IMR-90 (cell line): ENCODE results near the gene STUM. TPM values are rescaled to one million over a fixed set of nuclear protein-coding genes. Genes with fewer than 3 reads are reported as not detected.

ENCODE experiments used
- ATAC-seq: fragments of 200-7000 bp; cut with Tn5 transposase; 2 replicates; pipeline ENCODE4 v1.9.1; 2020; ENCODE audit warnings: low read depth, mild to moderate bottlenecking, moderate library complexity
- BruUV-seq: library from RNA; stranded (reverse); fragments of 400-500 nt; replicated peaks from 2 replicates; lab custom pipeline; 2021; lab: Mats Ljungman, UMichigan
- CTCF ChIA-PET: fragments of 300-600 bp; formaldehyde crosslinking; extraction: SDS; loops from one replicate; lab custom pipeline; 2021; ENCODE audit warnings: antibody characterized with exemption; lab: Yijun Ruan, JAX
- POLR2A ChIA-PET: fragments of 300-600 bp; sonication (Branson Sonifier 250); formaldehyde crosslinking; loops from one replicate; lab custom pipeline; 2022; ENCODE audit warnings: antibody characterized with exemption; ENCODE audit not compliant: unreplicated experiment; lab: Charles Lee
- DNase-seq: peaks from one replicate; pipeline ENCODE4 v3.0.0; 2013
- H2AFZ ChIP-seq: replicated peaks from 2 replicates; pipeline ENCODE3; 2013; ENCODE audit warnings: low read length, mild to moderate bottlenecking; ENCODE audit not compliant: poor library complexity
- H2AK5ac ChIP-seq: 2 replicates; pipeline ENCODE4 v1.6.1; 2013; ENCODE audit warnings: low read depth, low read length, inconsistent platforms
- H2AK9ac ChIP-seq: replicated peaks from 2 replicates; pipeline ENCODE3; 2013; ENCODE audit warnings: mild to moderate bottlenecking, low read depth, low read length, moderate library complexity; ENCODE audit not compliant: poor library complexity
- H2BK120ac ChIP-seq: 2 replicates; pipeline ENCODE4 v1.6.1; 2013; ENCODE audit warnings: low read depth, low read length, inconsistent platforms
- H2BK15ac ChIP-seq: 3 replicates; pipeline ENCODE4 v1.6.1; 2013; ENCODE audit warnings: low read depth, low read length, inconsistent platforms
- H2BK20ac ChIP-seq: 2 replicates; pipeline ENCODE4 v1.6.1; 2013; ENCODE audit warnings: low read depth, mild to moderate bottlenecking, inconsistent platforms, low read length, moderate library complexity
- H2BK5ac ChIP-seq: 2 replicates; pipeline ENCODE4 v1.6.1; 2013; ENCODE audit warnings: mild to moderate bottlenecking, low read depth, low read length, inconsistent platforms; ENCODE audit not compliant: poor library complexity, severe bottlenecking
- H3K14ac ChIP-seq: replicated peaks from 2 replicates; pipeline ENCODE4 v1.6.1; 2013; ENCODE audit warnings: low read depth, low read length, inconsistent platforms
- H3K18ac ChIP-seq: 2 replicates; pipeline ENCODE4 v1.6.1; 2013; ENCODE audit warnings: low read depth, low read length, control low read depth
- H3K23ac ChIP-seq: 2 replicates; pipeline ENCODE4 v1.6.1; 2013; ENCODE audit warnings: low read depth, low read length, inconsistent platforms
- H3K27ac ChIP-seq: 2 replicates; pipeline ENCODE4 v1.5.1; 2013; ENCODE audit warnings: mild to moderate bottlenecking, control low read depth, low read length; ENCODE audit not compliant: insufficient read depth
- H3K27me3 ChIP-seq: 2 replicates; pipeline ENCODE4 v1.6.1; 2013; ENCODE audit warnings: low read length; ENCODE audit not compliant: control insufficient read depth, insufficient read depth
- H3K36me3 ChIP-seq: 2 replicates; pipeline ENCODE4 v1.6.1; 2013; ENCODE audit warnings: low read length, mixed read lengths; ENCODE audit not compliant: control insufficient read depth, insufficient read depth
- H3K4ac ChIP-seq: 2 replicates; pipeline ENCODE4 v1.6.1; 2013; ENCODE audit warnings: low read depth, low read length, inconsistent platforms
- H3K4me1 ChIP-seq: 2 replicates; pipeline ENCODE4 v1.6.1; 2013; ENCODE audit warnings: low read length, mixed read lengths; ENCODE audit not compliant: control insufficient read depth, insufficient read depth
- H3K4me2 ChIP-seq: 2 replicates; pipeline ENCODE4 v1.6.1; 2013; ENCODE audit warnings: low read depth, mild to moderate bottlenecking, control low read depth, low read length, moderate library complexity
- H3K4me3 ChIP-seq: 2 replicates; pipeline ENCODE4 v1.5.1; 2013; ENCODE audit warnings: low read depth, mild to moderate bottlenecking, control low read depth, low read length, moderate library complexity; ENCODE audit not compliant: insufficient read depth
- H3K56ac ChIP-seq: 2 replicates; pipeline ENCODE4 v1.6.1; 2013; ENCODE audit warnings: low read length, inconsistent platforms; ENCODE audit not compliant: insufficient read depth; ENCODE audit errors: extremely low read depth
- H3K79me1 ChIP-seq, 2 experiments: 2 replicates each; pipeline ENCODE4 v1.6.1; 2013; ENCODE audit warnings: low read length in 2 of 2, inconsistent platforms in 1 of 2, low read depth in 1 of 2
- H3K9ac ChIP-seq: 2 replicates; pipeline ENCODE4 v1.6.1; 2013; ENCODE audit warnings: low read depth, low read length, control low read depth
- H3K9me1 ChIP-seq: 2 replicates; pipeline ENCODE4 v1.6.1; 2013; ENCODE audit warnings: low read length, inconsistent platforms; ENCODE audit not compliant: insufficient read depth
- H3K9me3 ChIP-seq: 2 replicates; pipeline ENCODE4 v1.6.1; 2013; ENCODE audit warnings: low read length; ENCODE audit not compliant: control insufficient read depth, insufficient read depth
- H4K20me1 ChIP-seq: 2 replicates; pipeline ENCODE4 v1.6.1; 2013; ENCODE audit warnings: low read length, inconsistent platforms; ENCODE audit not compliant: insufficient read depth
- H4K5ac ChIP-seq: 2 replicates; pipeline ENCODE4 v1.6.1; 2013; ENCODE audit warnings: mild to moderate bottlenecking, low read depth, low read length, control low read depth
- H4K8ac ChIP-seq, 2 experiments: 2 replicates each; pipeline ENCODE4 v1.6.1; 2013; ENCODE audit warnings: low read depth in 2 of 2, low read length in 2 of 2, control low read depth in 1 of 2, inconsistent platforms in 1 of 2
- H4K91ac ChIP-seq: 2 replicates; pipeline ENCODE4 v1.6.1; 2013; ENCODE audit warnings: low read depth, low read length, inconsistent platforms; ENCODE audit not compliant: insufficient read depth
- CEBPB ChIP-seq: IDR thresholded peaks from 2 replicates; pipeline ENCODE4 v1.6.1; 2012; ENCODE audit warnings: low read depth, low read length, improper control_type of control experiment
- CHD1 ChIP-seq: IDR thresholded peaks from 2 replicates; pipeline ENCODE4 v1.6.1; 2012; ENCODE audit warnings: low read depth, low read length, improper control_type of control experiment
- FOS ChIP-seq: fragments of 150-350 bp; IDR thresholded peaks from 2 replicates; pipeline ENCODE4 v1.6.1; 2016; ENCODE audit warnings: low read depth, low read length
- MAFK ChIP-seq: IDR thresholded peaks from 2 replicates; pipeline ENCODE4 v1.6.1; 2012; ENCODE audit warnings: low read depth, low read length, improper control_type of control experiment
- MXI1 ChIP-seq: IDR thresholded peaks from 2 replicates; pipeline ENCODE4 v1.6.1; 2012; ENCODE audit warnings: low read depth, mild to moderate bottlenecking, low read length, moderate library complexity, borderline replicate concordance
- NFE2L2 ChIP-seq: fragments of 150-350 bp; IDR thresholded peaks from 2 replicates; pipeline ENCODE4 v1.6.1; 2016; ENCODE audit warnings: low read depth, mild to moderate bottlenecking, low read length
- POLR2A ChIP-seq: IDR thresholded peaks from 2 replicates; pipeline ENCODE4 v1.6.1; 2012; ENCODE audit warnings: mild to moderate bottlenecking, low read depth, low read length
- RFX5 ChIP-seq: IDR thresholded peaks from 2 replicates; pipeline ENCODE4 v1.8.0; 2012; ENCODE audit warnings: low read depth, mild to moderate bottlenecking, low read length, moderate library complexity
- SMC3 ChIP-seq: fragments of 150-350 bp; IDR thresholded peaks from 2 replicates; pipeline ENCODE4 v1.6.1; 2016; ENCODE audit warnings: low read depth, mild to moderate bottlenecking, antibody characterized with exemption, low read length, moderate library complexity
- WGBS, 2 experiments: methylation state at CpG; one replicate each; pipeline versions ENCODE4 v1.1.5 to v1.1.7; 2013; ENCODE audit warnings: missing lambda C conversion rate in 2 of 2; ENCODE audit not compliant: insufficient read length in 1 of 2; ENCODE audit errors: extremely low coverage in 2 of 2; 5-methylcytosine and 5-hydroxymethylcytosine counted together
- dilution Hi-C: fragments of 300-500 bp; cut with HindIII; formaldehyde crosslinking; loops from one replicate; pipeline ENCODE4 v1.14.3; 2018; ENCODE audit warnings: low sequenced_read_pairs; ENCODE audit not compliant: unreplicated experiment
- in situ Hi-C: fragments of 300-500 bp; cut with MboI; formaldehyde crosslinking; loops from 3 replicates; pipeline ENCODE4 v1.14.3; 2019; ENCODE audit warnings: low sequenced_read_pairs, inconsistent platforms, mixed read lengths
- intact Hi-C: fragments of 100-400 bp; cut with micrococcal nuclease; formaldehyde crosslinking; loops from 2 replicates; pipeline ENCODE4 v1.10.0; 2022
- polyA plus RNA-seq, 3 experiments: library from polyadenylated mRNA; depleted of rRNA; stranded (reverse); fragments of >200 nt; gene quantifications; 2 replicates each; pipeline ENCODE4 v1.2.3, GENCODE V29; 2012; ENCODE audit warnings: low replicate concordance in 1 of 3
- total RNA-seq: library from RNA; depleted of rRNA; stranded (reverse); fragments of >200 nt; gene quantifications from 2 replicates; pipeline ENCODE4 v1.2.3, GENCODE V29; 2012
- TF ChIP-seq, protein P1 (sequence below): fragments of 150-350 bp; IDR thresholded peaks from 2 replicates; pipeline ENCODE4 v1.6.1; 2016; ENCODE audit warnings: low read depth, mild to moderate bottlenecking, low read length, moderate library complexity, borderline replicate concordance

The STUM gene
- total and polyA plus RNA-seq, 2 of the 4 experiments (the other 2 are of a cell fraction): not detected

DNA sequence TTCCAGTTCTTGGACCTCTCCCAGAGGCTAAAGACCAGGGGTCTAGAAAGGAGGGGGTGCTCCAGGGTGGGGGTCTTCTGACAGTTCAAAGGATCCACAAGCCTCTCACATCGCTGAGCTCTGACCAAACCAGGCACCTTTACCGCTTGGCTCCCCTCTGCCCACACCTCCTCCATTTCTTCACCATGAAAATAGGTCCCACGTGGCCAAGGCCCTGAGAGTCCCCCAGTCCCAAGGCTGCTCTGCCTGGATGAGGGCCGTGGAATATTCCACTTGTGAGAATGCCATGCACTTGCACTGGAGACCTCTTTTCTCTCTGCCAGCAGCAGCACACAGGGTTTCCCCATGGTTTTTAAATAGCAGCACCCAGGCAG, 103.2 kb downstream of the STUM start:
- Histone ChIP-seq H3K27ac (no peak overlapping the region), H3K79me1 (no peaks in the 10 kb centered on the region), H4K91ac (no peak overlapping the region), H3K4me1 (peaks cover 14% of the 10 kb centered on the region), H3K4me3 (no peak overlapping the region), H2BK5ac (no peak overlapping the region), H4K20me1 (no peaks in the 10 kb centered on the region), H2AK5ac (no peak overlapping the region), H3K27me3 (no peaks in the 10 kb centered on the region), H3K36me3 (peaks cover 7% of the 10 kb centered on the region), H3K9me1 (peaks cover 15% of the 10 kb centered on the region), H3K9me3 (no peaks in the 10 kb centered on the region), H3K4me2 (no peak overlapping the region), H2AK9ac (no peak overlapping the region), H3K56ac (no peak overlapping the region), H3K4ac (no peak overlapping the region), H2BK20ac (no peak overlapping the region), H2BK15ac (no peak overlapping the region), H4K8ac (no peak overlapping the region), H3K14ac (no peak overlapping the region), H2AFZ (no peak overlapping the region), H3K23ac (no peak overlapping the region), H3K9ac (no peak overlapping the region), H2BK120ac (no peak overlapping the region), H3K18ac (no peak overlapping the region), H4K5ac (no peak overlapping the region)
- 100% methylated on average over 1 of the region's 4 CpGs; no CpG with 5 or more reads in 1 of the 2 experiments for WGBS, 2 experiments
- CTCF ChIA-PET: no interaction called here
- dilution Hi-C loops (no loop called here), in situ Hi-C loops (no loop called here), intact Hi-C loops (no loop called here)
- TF ChIP-seq POLR2A: no peak
- TF ChIP-seq CHD1: no peak
- TF ChIP-seq MAFK: no peak
- TF ChIP-seq NFE2L2: no peak
- TF ChIP-seq CEBPB: no peak
- no peak for TF ChIP-seq RFX5
- TF ChIP-seq SMC3: no peak
- TF ChIP-seq, protein P1, sequence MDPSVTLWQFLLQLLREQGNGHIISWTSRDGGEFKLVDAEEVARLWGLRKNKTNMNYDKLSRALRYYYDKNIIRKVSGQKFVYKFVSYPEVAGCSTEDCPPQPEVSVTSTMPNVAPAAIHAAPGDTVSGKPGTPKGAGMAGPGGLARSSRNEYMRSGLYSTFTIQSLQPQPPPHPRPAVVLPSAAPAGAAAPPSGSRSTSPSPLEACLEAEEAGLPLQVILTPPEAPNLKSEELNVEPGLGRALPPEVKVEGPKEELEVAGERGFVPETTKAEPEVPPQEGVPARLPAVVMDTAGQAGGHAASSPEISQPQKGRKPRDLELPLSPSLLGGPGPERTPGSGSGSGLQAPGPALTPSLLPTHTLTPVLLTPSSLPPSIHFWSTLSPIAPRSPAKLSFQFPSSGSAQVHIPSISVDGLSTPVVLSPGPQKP: no peak
- no peak for TF ChIP-seq MXI1
- TF ChIP-seq FOS: no peak
- BruUV-seq: no TSS peak
- POLR2A ChIA-PET: no interaction called here
- DNase-seq (no peak), ATAC-seq (no peak)
